HepG2 (cell line): ENCODE results near the gene IPO9.

Source experiments
- CBX5 ChIP-seq: sonication (generic); formaldehyde crosslinking; IDR thresholded peaks from 2 replicates; pipeline ENCODE4 v1.4.0; 2020; ENCODE audit warnings: missing genetic modification reagents, borderline replicate concordance
- CREB1 ChIP-seq, 2 experiments: fragments of 450-650 bp in 1 of 2; IDR thresholded peaks; 2 replicates each; pipeline ENCODE4 v1.6.1; 2016 to 2017; ENCODE audit warnings: control low read depth in 1 of 2, mild to moderate bottlenecking in 1 of 2, missing compliant biosample characterization in 1 of 2, missing genetic modification characterization in 1 of 2
- CREB3 ChIP-seq: sonication (generic); formaldehyde crosslinking; IDR thresholded peaks from 2 replicates; pipeline ENCODE4 v1.5.0; 2020; ENCODE audit warnings: missing genetic modification reagents
- KLF13 ChIP-seq: sonication (generic); formaldehyde crosslinking; IDR thresholded peaks from 2 replicates; pipeline ENCODE4 v1.4.0; 2020; ENCODE audit warnings: mild to moderate bottlenecking, missing genetic modification reagents
- REST ChIP-seq, 2 experiments: IDR thresholded peaks; 2 replicates each; pipeline ENCODE4 v1.6.1; 2011 to 2012; ENCODE audit warnings: low read length in 2 of 2, borderline replicate concordance in 1 of 2, low read depth in 1 of 2, mild to moderate bottlenecking in 1 of 2, moderate library complexity in 1 of 2
- TFAP4 ChIP-seq: sonication (generic); IDR thresholded peaks from 2 replicates; pipeline ENCODE4 v1.6.1; 2016; ENCODE audit warnings: low read depth, borderline replicate concordance
- ZBTB10 ChIP-seq: sonication (generic); formaldehyde crosslinking; IDR thresholded peaks from 2 replicates; pipeline ENCODE4 v1.4.0; 2020; ENCODE audit warnings: missing genetic modification reagents, borderline replicate concordance
- TF ChIP-seq, protein P1 (sequence below): sonication (generic); formaldehyde crosslinking; IDR thresholded peaks from 2 replicates; pipeline ENCODE4 v1.5.0; 2020; ENCODE audit warnings: mild to moderate bottlenecking, missing genetic modification reagents, moderate library complexity
- TF ChIP-seq, protein P2 (sequence below): sonication (generic); formaldehyde crosslinking; IDR thresholded peaks from 2 replicates; pipeline ENCODE4 v1.4.0; 2020; ENCODE audit warnings: missing genetic modification reagents

- TF ChIP-seq REST (IDR thresholded peaks at IDR 0.05; ENCODE audit: borderline replicate concordance in 1 of 2, low read depth in 1 of 2, low read length in 2 of 2) (no peak), TFAP4 (no peak), KLF13 (CRISPR knock-in tag) (no peak), CBX5 (CRISPR knock-in tag) (no peak), ZBTB10 (CRISPR knock-in tag) (no peak), CREB3 (CRISPR knock-in tag) (no peak), CREB1 (IDR thresholded peaks at IDR 0.05) (no peak), CREB1 (CRISPR knock-in tag; IDR thresholded peaks at IDR 0.05) (no peak)
- TF ChIP-seq, protein P1, sequence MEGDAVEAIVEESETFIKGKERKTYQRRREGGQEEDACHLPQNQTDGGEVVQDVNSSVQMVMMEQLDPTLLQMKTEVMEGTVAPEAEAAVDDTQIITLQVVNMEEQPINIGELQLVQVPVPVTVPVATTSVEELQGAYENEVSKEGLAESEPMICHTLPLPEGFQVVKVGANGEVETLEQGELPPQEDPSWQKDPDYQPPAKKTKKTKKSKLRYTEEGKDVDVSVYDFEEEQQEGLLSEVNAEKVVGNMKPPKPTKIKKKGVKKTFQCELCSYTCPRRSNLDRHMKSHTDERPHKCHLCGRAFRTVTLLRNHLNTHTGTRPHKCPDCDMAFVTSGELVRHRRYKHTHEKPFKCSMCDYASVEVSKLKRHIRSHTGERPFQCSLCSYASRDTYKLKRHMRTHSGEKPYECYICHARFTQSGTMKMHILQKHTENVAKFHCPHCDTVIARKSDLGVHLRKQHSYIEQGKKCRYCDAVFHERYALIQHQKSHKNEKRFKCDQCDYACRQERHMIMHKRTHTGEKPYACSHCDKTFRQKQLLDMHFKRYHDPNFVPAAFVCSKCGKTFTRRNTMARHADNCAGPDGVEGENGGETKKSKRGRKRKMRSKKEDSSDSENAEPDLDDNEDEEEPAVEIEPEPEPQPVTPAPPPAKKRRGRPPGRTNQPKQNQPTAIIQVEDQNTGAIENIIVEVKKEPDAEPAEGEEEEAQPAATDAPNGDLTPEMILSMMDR (CRISPR knock-in tag): no peak
- TF ChIP-seq, protein P2, sequence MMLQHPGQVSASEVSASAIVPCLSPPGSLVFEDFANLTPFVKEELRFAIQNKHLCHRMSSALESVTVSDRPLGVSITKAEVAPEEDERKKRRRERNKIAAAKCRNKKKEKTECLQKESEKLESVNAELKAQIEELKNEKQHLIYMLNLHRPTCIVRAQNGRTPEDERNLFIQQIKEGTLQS (CRISPR knock-in tag): no peak
Measured at GRCh38 chr1:201810466-201811216, 18.3 kb upstream of the IPO9 start.
